ENCODE results near the gene DTNBP1.

Gene DTNBP1

DNA sequence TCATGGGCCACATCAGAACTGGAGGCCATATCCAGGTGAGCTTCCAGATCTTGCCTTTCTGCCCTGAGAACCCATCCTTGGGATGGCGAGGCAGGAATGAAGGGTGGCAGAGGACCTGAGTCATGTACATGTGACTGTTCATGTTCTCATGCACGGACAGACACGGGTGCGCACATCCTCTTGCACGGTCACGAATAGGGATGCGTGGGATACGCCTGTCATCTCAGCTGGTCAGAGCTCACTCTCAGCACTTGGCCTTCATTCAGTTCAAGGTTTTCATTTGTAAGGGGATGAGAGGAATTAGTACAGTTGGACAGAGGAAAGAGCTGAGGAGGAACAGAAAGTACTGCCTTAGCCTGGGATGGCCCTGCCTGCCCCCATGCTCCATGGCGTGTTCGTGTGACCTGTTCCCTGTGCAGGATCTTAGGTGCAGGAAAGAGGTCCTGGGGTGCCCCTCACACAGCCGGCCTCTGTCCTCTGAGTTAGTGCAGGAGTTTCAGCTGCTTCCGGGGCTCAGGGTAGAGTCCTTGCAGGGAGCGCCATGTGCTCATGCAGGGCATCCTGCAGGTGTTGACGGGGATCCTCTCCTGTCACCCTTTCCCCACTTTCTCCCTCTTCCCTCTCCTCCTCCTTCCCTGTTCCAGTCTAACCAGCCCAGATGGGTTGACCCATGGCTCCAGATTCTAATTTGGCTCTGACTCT is 173.4 kb downstream of the DTNBP1 start:
- no peak for DNase-seq (ENCODE audit: low read depth)
- TF ChIP-seq, protein P1, sequence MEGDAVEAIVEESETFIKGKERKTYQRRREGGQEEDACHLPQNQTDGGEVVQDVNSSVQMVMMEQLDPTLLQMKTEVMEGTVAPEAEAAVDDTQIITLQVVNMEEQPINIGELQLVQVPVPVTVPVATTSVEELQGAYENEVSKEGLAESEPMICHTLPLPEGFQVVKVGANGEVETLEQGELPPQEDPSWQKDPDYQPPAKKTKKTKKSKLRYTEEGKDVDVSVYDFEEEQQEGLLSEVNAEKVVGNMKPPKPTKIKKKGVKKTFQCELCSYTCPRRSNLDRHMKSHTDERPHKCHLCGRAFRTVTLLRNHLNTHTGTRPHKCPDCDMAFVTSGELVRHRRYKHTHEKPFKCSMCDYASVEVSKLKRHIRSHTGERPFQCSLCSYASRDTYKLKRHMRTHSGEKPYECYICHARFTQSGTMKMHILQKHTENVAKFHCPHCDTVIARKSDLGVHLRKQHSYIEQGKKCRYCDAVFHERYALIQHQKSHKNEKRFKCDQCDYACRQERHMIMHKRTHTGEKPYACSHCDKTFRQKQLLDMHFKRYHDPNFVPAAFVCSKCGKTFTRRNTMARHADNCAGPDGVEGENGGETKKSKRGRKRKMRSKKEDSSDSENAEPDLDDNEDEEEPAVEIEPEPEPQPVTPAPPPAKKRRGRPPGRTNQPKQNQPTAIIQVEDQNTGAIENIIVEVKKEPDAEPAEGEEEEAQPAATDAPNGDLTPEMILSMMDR (conservative IDR thresholded peaks at IDR 0.05; ENCODE audit: low read depth, low read length), result no peak
- no peak overlapping the region for H3K4me3 ChIP-seq (ENCODE audit: low read length)

- no peak overlapping the region for H3K4me3 ChIP-seq (ENCODE audit: low read length)
- TF ChIP-seq, protein P1 (conservative IDR thresholded peaks at IDR 0.05; ENCODE audit: low read depth, low read length), result no peak
- DNase-seq (ENCODE audit: low read depth), result no peak
These were observed 175.6 kb downstream of the DTNBP1 start for GRCh38 chr6:15487262-15487661.

- TF ChIP-seq, protein P1 (conservative IDR thresholded peaks at IDR 0.05; ENCODE audit: low read depth, low read length), result no peak
- DNase-seq (ENCODE audit: low read depth), result no peak
- no peak overlapping the region for H3K4me3 ChIP-seq (ENCODE audit: low read length)
These were observed 176.9 kb downstream of the DTNBP1 start for GRCh38 chr6:15485936-15486335.

- TF ChIP-seq, protein P1 (conservative IDR thresholded peaks at IDR 0.05; ENCODE audit: low read depth, low read length), result no peak
- DNase-seq (ENCODE audit: low read depth), result no peak
- H3K4me3 ChIP-seq (ENCODE audit: low read length), result no peak overlapping the region
These were observed 178.0 kb downstream of the DTNBP1 start for GRCh38 chr6:15484821-15485220.

- TF ChIP-seq, protein P1 (conservative IDR thresholded peaks at IDR 0.05; ENCODE audit: low read depth, low read length), result no peak
- no peak overlapping the region for H3K4me3 ChIP-seq (ENCODE audit: low read length)
- DNase-seq (ENCODE audit: low read depth), result no peak
These were observed 178.7 kb downstream of the DTNBP1 start for GRCh38 chr6:15484140-15484539.

DNA sequence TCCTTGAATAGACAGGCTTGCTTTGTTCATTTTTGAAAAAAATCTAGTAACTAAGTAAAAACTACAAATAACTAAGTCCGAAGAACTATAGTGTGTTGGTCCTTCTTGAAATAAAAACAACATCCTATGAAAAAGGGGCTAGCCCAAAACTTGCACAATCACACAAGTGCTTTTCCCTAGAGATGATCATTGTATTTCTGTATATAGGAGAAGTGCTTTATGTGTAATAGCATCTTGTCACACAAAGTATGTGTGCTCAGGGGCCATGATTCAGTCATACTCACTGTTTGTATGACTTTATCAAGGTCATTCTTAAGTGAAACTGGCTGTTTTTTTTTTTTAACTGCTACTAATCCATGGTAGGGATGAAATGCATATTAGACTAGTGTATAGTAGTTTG is 179.8 kb downstream of the DTNBP1 start:
- TF ChIP-seq, protein P1 (conservative IDR thresholded peaks at IDR 0.05; ENCODE audit: low read depth, low read length), result no peak
- DNase-seq (ENCODE audit: low read depth), result no peak
- no peak overlapping the region for H3K4me3 ChIP-seq (ENCODE audit: low read length)

All from retinal pigment epithelial cell (primary cell).